Measurements from ENCODE around the gene GYG2. TPM values are rescaled to one million over a fixed set of nuclear protein-coding genes. Genes with fewer than 3 reads are reported as not detected.

GYG2 gene
- total and polyA plus RNA-seq, 2 donors (not counting 3 experiments of a cell fraction or from before 2014, with no cell fraction given), result 0.12 to 0.22 TPM

- Histone ChIP-seq H3K9ac (replicated peaks; ENCODE audit: extremely low read depth, insufficient read depth, low read length) (no peak overlapping the region), H3K36me3 (ENCODE audit: control insufficient read depth in 2 of 2, extremely low read depth in 1 of 2, insufficient read depth in 2 of 2, low read length in 2 of 2) (no peaks in the 10 kb centered on the region), H4K20me1 (replicated peaks; ENCODE audit: control insufficient read depth, extremely low read depth, insufficient read depth, low read length) (no peaks in the 10 kb centered on the region), H3K9me1 (replicated peaks; ENCODE audit: control insufficient read depth, extremely low read depth, insufficient read depth, low read length) (no peaks in the 10 kb centered on the region), H2AFZ (ENCODE audit: low read depth, low read length) (no peak overlapping the region), H3K27ac (ENCODE audit: insufficient read depth, low read depth, low read length) (no peak overlapping the region), H3K4me3 (replicated peaks in 1 of 3; ENCODE audit: insufficient read depth in 1 of 3, low read depth in 1 of 3, low read length in 3 of 3) (no peak overlapping the region), H3K4me1 (ENCODE audit: control insufficient read depth, extremely low read depth, insufficient read depth, low read length) (no peaks in the 10 kb centered on the region), H3K79me2 (ENCODE audit: control insufficient read depth, insufficient read depth, low read length) (no peaks in the 10 kb centered on the region), H3K27me3 (ENCODE audit: control insufficient read depth in 2 of 2, insufficient read depth in 2 of 2, low read length in 2 of 2) (no peaks in the 10 kb centered on the region), H3K9me3 (replicated peaks; ENCODE audit: control insufficient read depth, insufficient read depth, low read length) (no peaks in the 10 kb centered on the region), H3K4me2 (ENCODE audit: insufficient read depth, low read length) (no peak overlapping the region)
- ChIA-PET POLR2A (no interaction called here), CTCF (no interaction called here)
- dilution Hi-C loops (cut with MboI; ENCODE audit: extremely low pct_ligation_motif_present, low sequenced_read_pairs) (no loop called here), intact Hi-C loops (cut with micrococcal nuclease) (no loop called here)
- no peak for FAIRE-seq
- no peak for DNase-seq (ENCODE audit: low read depth, low spot score)
- TF ChIP-seq EZH2 (IDR thresholded peaks at IDR 0.05; ENCODE audit: borderline replicate concordance, low read depth, low read length, severe bottlenecking) (no peak), FOS (IDR thresholded peaks at IDR 0.05; ENCODE audit: borderline replicate concordance, insufficient read depth, low read length) (no peak), POLR2A (IDR thresholded peaks at IDR 0.05; ENCODE audit: low read depth, low read length) (no peak), JUN (IDR thresholded peaks at IDR 0.05; ENCODE audit: borderline replicate concordance, insufficient read depth, insufficient read length, low read depth) (no peak)
- TF ChIP-seq, protein P1, sequence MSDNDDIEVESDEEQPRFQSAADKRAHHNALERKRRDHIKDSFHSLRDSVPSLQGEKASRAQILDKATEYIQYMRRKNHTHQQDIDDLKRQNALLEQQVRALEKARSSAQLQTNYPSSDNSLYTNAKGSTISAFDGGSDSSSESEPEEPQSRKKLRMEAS (IDR thresholded peaks at IDR 0.05; ENCODE audit: insufficient read depth, insufficient read length), result no peak
- BruUV-seq (replicated peaks), result no TSS peak
Observed at GRCh38 chrX:2863646-2864045, 34.9 kb downstream of the GYG2 start.

GRCh38 chrX:2867206-2867605 is 38.5 kb downstream of the GYG2 start:
- dilution Hi-C loops (cut with MboI; ENCODE audit: extremely low pct_ligation_motif_present, low sequenced_read_pairs) (no loop called here), intact Hi-C loops (cut with micrococcal nuclease) (no loop called here)
- FAIRE-seq (no peak), DNase-seq (ENCODE audit: low read depth, low spot score) (no peak)
- H3K9me3 ChIP-seq (replicated peaks; ENCODE audit: control insufficient read depth, insufficient read depth, low read length), result no peaks in the 10 kb centered on the region
- no TSS peak for BruUV-seq (replicated peaks)
- H3K9ac ChIP-seq (replicated peaks; ENCODE audit: extremely low read depth, insufficient read depth, low read length), result no peak overlapping the region
- H3K4me2 ChIP-seq (ENCODE audit: insufficient read depth, low read length), result no peak overlapping the region
- ChIA-PET CTCF (no interaction called here), POLR2A (no interaction called here)
- H2AFZ ChIP-seq (ENCODE audit: low read depth, low read length), result no peak overlapping the region
- no peaks in the 10 kb centered on the region for H3K4me1 ChIP-seq (ENCODE audit: control insufficient read depth, extremely low read depth, insufficient read depth, low read length)
- no peaks in the 10 kb centered on the region for H3K36me3 ChIP-seq (ENCODE audit: control insufficient read depth in 2 of 2, extremely low read depth in 1 of 2, insufficient read depth in 2 of 2, low read length in 2 of 2)
- H3K27me3 ChIP-seq (ENCODE audit: control insufficient read depth in 2 of 2, insufficient read depth in 2 of 2, low read length in 2 of 2), result no peaks in the 10 kb centered on the region
- no peak overlapping the region for H3K27ac ChIP-seq (ENCODE audit: insufficient read depth, low read depth, low read length)
- no peaks in the 10 kb centered on the region for H3K9me1 ChIP-seq (replicated peaks; ENCODE audit: control insufficient read depth, extremely low read depth, insufficient read depth, low read length)
- H3K79me2 ChIP-seq (ENCODE audit: control insufficient read depth, insufficient read depth, low read length), result no peaks in the 10 kb centered on the region
- TF ChIP-seq FOS (IDR thresholded peaks at IDR 0.05; ENCODE audit: borderline replicate concordance, insufficient read depth, low read length) (no peak), GATA2 (IDR thresholded peaks at IDR 0.05; ENCODE audit: insufficient read depth, insufficient read length, low read depth, low read length) (no peak), MYC (IDR thresholded peaks at IDR 0.05; ENCODE audit: low read depth, low read length) (no peak), JUN (IDR thresholded peaks at IDR 0.05; ENCODE audit: borderline replicate concordance, insufficient read depth, insufficient read length, low read depth) (no peak), POLR2AphosphoS5 (IDR thresholded peaks at IDR 0.05; ENCODE audit: insufficient read depth, low read depth, low read length) (no peak), EZH2 (IDR thresholded peaks at IDR 0.05; ENCODE audit: borderline replicate concordance, low read depth, low read length, severe bottlenecking) (no peak), POLR2A (IDR thresholded peaks at IDR 0.05; ENCODE audit: low read depth, low read length) (no peak)
- TF ChIP-seq, protein P2, sequence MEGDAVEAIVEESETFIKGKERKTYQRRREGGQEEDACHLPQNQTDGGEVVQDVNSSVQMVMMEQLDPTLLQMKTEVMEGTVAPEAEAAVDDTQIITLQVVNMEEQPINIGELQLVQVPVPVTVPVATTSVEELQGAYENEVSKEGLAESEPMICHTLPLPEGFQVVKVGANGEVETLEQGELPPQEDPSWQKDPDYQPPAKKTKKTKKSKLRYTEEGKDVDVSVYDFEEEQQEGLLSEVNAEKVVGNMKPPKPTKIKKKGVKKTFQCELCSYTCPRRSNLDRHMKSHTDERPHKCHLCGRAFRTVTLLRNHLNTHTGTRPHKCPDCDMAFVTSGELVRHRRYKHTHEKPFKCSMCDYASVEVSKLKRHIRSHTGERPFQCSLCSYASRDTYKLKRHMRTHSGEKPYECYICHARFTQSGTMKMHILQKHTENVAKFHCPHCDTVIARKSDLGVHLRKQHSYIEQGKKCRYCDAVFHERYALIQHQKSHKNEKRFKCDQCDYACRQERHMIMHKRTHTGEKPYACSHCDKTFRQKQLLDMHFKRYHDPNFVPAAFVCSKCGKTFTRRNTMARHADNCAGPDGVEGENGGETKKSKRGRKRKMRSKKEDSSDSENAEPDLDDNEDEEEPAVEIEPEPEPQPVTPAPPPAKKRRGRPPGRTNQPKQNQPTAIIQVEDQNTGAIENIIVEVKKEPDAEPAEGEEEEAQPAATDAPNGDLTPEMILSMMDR (IDR thresholded peaks at IDR 0.05; ENCODE audit: extremely low read depth in 1 of 2, insufficient read depth in 1 of 2, low read depth in 1 of 2, low read length in 2 of 2), result no peak
- TF ChIP-seq, protein P1 (IDR thresholded peaks at IDR 0.05; ENCODE audit: insufficient read depth, insufficient read length), result no peak
- no peaks in the 10 kb centered on the region for H4K20me1 ChIP-seq (replicated peaks; ENCODE audit: control insufficient read depth, extremely low read depth, insufficient read depth, low read length)
- no peak overlapping the region for H3K4me3 ChIP-seq (replicated peaks in 1 of 3; ENCODE audit: insufficient read depth in 1 of 3, low read depth in 1 of 3, low read length in 3 of 3)
